D721Med (cell line): ENCODE data around the gene LGR6.

Experiments used
- DNase-seq: peaks from one replicate; pipeline ENCODE4 v3.0.0; 2011; ENCODE audit warnings: low spot score; ENCODE audit not compliant: insufficient read length
- FAIRE-seq: peaks from 2 replicates; lab custom pipeline; 2011; peaks lifted over from hg19 to GRCh38; lab: Jason Lieb, UNC
- TF ChIP-seq, protein P1 (sequence below): IDR thresholded peaks from 2 replicates; pipeline ENCODE4 v1.5.1; 2012; ENCODE audit warnings: mild to moderate bottlenecking, control low read depth; ENCODE audit not compliant: insufficient read depth; ENCODE audit errors: missing control alignments

LGR6 gene

DNA sequence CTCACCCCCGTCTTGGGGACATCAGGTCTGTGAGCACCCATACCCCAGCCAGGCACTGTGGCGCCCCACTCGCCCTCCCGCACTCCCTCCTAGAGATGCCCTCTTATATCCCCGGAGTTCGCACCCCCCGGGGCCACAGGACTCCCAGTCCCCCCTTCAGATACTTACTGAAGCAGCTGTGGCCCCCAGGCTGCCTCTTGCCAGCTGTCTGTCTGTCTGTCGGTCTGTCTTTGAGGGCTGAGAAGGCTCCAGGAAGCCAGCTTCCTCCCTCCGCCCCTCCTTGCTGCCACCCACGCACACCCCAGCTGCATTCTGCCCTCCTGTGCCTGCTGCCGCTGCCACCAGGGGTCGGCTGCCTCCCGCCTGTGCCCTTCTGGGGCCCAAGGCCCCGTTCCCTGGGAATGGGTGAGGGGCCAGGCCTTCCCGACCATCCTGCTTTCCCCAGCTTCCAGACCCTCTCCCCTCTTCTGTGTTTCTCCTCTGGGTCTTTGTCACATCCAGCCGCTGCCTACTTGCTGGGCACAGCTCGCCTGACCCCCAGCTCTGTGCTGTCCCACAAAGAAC, 33.1 kb upstream of the LGR6 start, which contains the start of gene PTPN7:
Gene PTPN7, minus strand, starts transcription at position 226 of the 564 bp plus-strand sequence. CDS start 1,200 bp downstream, outside the sequence.
- TF ChIP-seq, protein P1, sequence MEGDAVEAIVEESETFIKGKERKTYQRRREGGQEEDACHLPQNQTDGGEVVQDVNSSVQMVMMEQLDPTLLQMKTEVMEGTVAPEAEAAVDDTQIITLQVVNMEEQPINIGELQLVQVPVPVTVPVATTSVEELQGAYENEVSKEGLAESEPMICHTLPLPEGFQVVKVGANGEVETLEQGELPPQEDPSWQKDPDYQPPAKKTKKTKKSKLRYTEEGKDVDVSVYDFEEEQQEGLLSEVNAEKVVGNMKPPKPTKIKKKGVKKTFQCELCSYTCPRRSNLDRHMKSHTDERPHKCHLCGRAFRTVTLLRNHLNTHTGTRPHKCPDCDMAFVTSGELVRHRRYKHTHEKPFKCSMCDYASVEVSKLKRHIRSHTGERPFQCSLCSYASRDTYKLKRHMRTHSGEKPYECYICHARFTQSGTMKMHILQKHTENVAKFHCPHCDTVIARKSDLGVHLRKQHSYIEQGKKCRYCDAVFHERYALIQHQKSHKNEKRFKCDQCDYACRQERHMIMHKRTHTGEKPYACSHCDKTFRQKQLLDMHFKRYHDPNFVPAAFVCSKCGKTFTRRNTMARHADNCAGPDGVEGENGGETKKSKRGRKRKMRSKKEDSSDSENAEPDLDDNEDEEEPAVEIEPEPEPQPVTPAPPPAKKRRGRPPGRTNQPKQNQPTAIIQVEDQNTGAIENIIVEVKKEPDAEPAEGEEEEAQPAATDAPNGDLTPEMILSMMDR = no peak
- DNase-seq = no peak
- no peak for FAIRE-seq

GRCh38 chr1:202161151-202162046, 32.2 kb upstream of the LGR6 start:
- TF ChIP-seq, protein P1 = no peak
- FAIRE-seq (no peak), DNase-seq (no peak)

- FAIRE-seq = no peak
Observed at GRCh38 chr1:202162047-202162417, 31.6 kb upstream of the LGR6 start.

DNA sequence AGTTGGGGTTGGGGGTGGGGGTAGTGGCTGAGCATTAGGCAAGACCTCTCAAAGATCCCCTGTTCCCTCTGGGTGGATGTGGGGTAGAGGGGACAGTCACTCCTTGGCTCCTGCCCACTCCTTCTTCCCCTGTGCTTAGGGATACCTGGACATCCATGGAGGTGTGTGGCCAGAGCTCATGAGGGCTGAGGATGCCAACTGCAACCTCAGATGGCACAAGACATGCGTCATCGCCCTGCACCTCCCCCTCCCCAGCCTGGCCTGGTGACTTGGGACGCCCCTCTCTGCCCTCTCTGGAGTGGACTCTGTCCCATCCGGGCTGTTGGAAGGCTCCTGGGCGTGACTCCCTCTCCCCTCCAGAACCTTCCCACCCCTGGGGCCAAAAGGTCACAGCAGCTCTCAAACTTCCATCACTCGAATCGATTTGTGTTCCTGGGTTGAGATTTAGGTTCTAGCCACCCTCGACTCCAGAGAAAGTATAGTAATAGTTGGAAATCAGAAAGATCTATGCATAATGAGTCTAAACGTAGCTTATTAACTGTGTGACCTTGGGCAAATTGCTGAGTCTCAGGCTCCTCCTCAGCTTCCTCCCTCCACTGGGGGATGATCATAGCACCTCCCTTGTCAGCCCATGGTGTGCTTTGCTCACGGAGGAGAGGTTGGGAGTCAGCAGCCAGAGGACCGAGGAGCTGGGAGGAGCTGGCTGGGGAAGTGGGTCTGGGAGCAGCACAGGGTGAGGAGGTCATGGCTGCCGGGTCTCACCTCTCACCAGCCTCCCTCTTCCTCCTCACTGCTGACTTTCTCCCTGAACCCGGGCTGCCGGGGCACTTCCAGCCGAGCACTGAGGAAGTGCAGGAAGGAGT, 30.9 kb upstream of the LGR6 start:
- DNase-seq = no peak
- TF ChIP-seq, protein P1 = no peak
- no peak for FAIRE-seq

More at GRCh38 chr1:202162047-202162417, 31.6 kb upstream of the LGR6 start:
- DNase-seq = no peak
- TF ChIP-seq, protein P1 = no peak

DNA sequence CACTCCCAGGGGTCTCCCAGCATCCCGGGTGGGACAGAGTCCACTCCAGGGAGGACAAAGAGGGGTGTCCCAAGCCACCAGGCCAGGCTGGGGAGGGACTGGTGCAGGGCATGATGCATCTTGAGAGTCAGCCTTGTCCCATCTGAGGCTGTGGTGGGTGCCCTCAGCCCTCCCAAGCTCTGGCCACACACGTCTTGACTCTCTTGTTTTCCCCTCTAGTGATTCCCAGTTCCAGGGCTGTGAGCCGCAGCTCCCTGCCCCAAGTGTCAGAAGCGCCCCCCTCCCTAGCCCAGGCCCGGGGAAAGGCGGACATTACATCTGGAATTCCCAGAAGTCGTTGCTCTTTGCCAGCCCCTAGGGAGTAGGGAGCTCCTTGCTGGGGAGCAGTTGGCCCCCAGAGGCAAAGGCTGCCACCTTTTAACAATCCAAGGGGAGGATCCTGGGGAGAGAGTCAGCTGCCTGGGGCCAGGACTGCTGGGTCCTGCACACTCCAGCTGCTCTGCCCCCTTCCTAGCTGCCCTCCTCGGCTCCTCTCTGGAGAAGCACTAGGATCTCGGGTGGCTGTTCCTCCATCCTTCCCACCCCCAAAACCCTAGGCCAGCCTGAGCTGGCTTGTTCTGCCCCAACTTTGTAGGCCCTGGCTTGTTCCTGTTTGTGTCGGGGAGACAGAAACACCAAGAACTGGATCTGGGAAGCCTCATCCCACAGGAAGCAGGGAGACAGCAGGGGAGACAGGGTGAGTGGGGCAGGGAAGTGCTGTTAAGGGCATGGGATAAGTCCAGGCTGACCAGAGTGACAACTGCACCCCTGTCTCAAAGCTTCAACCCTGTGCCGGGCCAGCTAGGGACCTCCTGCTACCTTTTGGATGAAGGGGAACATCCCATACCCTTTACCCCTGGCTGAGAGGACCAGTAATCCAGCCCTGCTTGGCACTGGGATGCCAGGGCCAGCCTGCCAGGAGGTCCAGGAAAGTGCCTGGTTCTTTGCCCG, 30.0 kb upstream of the LGR6 start:
- FAIRE-seq = no peak
- TF ChIP-seq, protein P1 = no peak
- no peak for DNase-seq
